NCI-H2107 (cell line): ENCODE results near the gene COPS4.
A peak's percentile ranks its signal among the peaks of the same experiment; 100 is the strongest.
"Not testable (repeated sequence)": the region's sequence is repeated elsewhere in the genome, so short reads cannot be mapped to it uniquely, and the experiment has no call there.

ENCODE experiments used
- DNase-seq: peaks from one replicate; lab custom pipeline; 2025; lab: John Stamatoyannopoulos, UW

COPS4 gene

DNA sequence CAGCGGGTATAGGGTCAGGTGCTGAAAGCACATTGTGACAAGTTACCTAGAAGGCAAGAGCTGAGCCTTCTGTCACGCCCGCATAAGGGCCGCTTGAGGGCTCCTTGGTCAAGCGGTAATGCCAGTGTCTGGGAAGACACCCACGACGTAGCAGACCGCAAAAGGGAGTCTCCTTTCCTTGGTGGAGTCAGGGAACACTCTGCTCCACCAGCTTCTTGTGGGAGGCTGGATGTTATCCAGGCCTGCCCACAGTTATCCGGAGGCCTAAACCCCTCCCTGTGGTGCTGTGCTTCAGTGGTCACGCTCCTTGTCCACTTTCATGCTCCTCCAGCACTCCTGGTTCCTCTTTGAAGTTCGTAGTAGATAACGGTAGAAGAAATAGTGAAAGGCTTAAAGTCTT lies 50.0 kb downstream of the COPS4 start:
- DNase-seq = not testable (repeated sequence)

GRCh38 chr4:83089410-83090157 lies 54.6 kb downstream of the COPS4 start:
- DNase-seq = no peak

DNA sequence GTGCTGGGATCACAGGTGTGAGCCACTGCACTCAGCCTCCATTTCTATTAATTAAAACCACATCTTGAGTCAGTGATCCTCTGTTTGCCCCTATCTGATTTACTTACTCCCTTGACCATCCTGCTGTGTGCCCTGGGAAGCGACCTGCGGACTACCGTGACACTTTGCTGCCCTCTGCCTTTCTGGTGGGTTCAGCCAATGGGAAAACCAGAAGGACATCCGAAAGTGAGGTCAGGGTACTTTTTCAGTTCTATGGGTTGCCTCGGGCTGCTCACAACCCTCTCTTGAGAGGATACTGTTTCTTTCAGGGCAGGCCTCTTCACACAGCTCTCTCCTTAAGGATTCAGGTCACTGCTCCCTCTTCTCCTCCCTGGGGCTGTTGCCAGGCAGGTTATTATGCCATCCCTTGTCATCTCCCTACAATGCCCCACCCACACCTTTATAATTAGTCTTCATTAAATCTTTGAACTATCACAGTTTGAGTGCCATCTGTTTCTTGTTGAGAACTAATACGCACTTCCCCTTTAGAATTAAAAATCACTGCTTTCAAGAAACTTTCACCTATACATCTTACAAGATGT lies 58.2 kb downstream of the COPS4 start:
- DNase-seq = no peak

DNA sequence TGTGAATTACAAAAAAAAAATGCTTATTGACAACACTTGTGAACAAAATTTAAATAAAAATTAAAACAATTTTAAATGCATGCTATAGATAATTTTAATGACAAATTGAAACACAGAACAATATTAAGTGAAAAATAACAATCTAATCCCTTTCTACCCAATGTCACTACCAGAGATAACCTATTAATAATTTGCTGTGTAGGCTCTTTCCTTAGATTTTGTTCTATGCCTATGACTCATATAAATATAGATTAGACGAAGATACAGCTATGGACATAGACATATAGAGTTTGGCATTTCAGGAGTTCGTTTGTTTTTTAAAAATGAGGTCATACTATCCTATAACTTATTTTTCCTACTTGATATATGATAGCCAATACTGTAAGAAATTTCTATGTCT lies 61.4 kb downstream of the COPS4 start:
- DNase-seq = no peak

DNA sequence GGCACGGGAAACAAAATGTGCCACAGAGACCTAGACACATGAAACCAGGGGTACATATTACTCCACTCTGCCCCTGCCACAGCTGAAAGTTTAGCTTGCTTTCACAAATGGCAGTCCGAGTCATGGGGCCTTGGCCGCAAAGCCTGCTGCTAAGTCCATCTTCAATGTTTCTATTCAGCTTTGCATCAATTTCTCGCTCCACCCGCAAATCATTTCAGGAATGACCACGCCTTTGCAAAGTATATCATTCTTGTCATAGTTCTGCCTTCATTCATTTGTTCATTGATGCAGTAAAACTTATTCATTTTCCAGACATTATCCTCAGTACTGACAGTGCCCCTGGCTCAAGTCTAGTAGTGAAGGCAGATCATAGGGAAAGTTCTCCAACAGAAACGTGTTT lies 70.0 kb downstream of the COPS4 start:
- no peak for DNase-seq

- no peak for DNase-seq
Observed at GRCh38 chr4:83107631-83108030, 72.6 kb downstream of the COPS4 start.

DNA sequence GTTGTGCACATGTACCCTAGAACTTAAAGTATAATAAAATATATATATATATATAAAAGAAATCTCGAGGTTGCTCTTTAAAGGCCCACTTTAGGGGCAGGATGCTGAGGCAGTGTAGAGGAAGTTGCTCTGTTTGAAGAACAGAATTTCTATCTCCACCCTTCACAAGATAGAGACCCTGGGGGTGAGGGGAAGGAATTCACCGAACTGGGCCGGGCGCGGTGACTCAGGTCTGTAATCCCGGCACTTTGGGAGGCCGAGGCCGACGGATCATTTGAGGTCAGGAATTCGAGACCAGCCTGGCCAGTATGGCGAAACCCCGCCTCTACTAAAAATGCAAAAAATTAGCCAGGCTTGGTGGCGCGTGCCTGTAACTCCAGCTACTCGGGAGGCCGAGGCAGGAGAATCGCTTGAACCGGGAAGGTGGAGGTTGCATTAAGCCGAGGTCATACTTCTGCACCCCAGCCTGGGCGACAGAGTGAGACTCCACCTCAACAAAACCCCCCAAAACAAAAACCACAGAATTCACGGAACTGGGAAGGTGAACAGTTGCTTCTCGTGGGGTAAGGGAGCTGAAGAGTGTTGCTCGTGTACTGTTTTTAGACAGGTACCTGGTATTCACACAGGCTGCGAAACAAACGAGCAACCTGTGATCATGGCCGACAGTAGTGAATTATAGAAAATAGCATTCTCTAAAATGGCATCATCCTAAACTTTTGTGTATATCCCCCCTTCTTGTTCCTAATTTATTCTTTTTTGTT lies 73.3 kb downstream of the COPS4 start:
- no peak for DNase-seq

DNA sequence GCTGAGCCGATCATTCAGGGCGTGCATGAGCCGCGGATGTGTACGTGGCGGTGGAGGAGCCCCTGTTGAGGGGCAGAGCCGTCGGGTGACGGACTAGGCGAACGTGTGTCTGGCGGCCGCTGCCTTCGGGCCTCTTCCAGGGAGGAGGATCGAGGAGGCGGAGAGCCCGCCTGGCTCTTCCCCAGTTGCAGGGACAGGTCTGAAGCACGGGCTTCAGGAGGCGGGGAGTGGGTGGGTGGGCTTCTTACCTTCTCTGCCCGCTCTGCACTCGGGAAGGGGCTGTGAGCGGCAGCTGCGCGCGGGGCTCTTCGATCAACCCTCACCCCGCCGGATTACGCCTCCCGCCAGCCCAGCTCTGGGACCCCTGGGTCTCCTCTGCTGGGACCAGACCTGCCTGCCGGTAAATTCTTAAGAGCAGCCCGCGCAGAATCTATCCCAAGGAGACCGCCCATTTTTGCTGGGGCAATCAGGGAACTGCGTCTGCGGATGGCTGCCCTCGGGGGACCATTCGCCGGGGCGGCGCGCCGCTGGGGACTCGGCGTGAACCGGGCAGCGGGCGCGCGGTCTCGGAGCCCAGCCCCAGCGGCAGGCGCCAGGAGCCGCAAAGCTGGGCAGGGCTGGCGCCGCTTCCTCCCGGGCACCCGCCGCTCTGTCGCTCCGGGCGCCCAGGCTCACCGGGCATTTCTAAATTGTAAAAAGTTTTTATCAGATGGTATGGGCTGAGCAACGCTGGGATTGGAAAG lies 74.7 kb downstream of the COPS4 start:
- DNase-seq = no peak

DNA sequence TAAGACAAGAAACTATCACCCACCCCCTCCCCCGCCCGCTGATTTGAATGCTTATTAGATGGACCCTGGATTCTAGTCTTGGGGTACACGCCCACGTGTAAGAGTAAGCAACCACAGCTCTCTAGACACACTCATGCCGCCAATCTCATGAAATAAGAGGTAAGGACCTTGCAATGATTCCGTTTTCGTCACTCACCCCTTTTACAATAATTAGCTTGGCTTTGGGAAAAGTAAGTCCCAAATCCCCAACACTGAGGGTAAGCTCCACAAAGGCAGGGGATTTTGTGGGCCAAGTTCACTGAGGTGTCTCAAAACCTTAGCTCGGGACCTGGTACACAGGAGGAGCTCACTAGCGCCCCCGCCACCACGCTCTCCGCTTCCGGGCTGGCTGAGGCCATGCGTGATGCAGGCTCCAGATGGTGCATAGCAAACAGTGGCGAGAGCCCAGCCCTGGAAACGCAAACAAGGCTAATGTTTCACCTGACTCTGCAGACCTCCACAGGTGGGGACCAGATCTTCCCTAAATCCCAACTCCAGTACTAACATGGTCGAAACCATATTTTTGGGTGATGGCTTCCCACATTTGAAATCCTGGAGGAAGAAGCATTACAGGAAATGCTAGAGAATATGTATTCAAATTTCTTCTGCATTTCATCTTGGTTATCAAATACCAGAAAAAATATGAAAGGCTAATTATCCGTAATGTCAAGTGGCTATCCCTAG lies 75.4 kb downstream of the COPS4 start:
- DNase-seq = peak; percentile 67

DNA sequence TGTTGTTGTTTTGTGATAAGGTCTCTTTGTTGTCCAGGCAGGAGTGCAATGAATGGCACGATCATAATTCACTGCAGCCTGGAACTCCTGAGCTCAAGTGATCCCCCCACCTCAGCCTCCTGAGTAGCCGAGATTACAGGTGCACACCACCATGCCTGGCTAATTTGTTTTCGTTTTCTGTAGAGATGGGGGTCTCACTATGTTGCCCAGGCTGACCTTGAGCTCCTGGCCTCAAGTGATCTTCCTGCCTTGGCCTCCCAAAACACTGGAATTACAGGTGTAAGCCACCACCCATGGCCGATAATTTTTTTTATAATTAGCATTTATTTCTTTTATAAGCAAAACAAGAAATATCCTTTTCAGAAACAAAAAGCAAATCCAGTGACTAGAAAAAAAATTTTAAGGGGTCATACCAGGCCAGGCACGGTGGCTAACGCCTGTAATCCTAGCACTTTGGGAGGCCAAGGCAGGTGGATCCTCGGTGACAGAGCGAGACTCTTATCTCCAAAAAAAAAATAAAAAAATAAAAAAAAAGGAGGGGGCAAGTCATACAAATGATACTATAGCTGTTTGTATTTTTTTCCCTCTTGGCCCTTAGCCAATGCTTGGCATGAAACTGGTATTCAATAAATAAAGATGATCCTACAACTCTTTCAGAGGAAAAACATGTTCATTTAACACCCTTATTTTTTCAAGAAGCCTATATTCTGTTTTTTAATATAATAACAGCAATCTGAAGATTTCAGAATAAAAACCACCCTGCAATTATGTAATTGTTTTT lies 76.2 kb downstream of the COPS4 start:
- DNase-seq = no peak

DNA sequence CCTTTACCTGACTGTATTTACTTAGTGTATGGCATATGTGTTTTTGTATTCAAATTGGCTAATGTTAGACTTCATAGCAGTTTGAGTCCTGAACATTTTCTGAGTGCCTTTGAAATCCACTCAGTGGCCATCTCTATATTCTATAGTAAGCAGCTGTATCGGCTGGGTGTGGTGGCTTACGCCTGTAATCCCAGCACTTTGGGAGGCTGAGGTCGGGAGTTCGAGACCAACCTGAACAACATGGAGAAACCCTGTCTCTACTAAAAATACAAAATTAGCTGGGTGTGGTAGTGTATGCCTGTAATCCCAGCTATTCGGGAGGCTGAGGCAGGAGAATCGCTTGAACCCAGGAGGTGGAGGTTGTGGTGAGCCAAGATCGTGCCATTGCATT lies 76.8 kb downstream of the COPS4 start:
- not testable (repeated sequence) for DNase-seq

- DNase-seq = no peak
Observed at GRCh38 chr4:83112231-83112630, 77.2 kb downstream of the COPS4 start.

DNA sequence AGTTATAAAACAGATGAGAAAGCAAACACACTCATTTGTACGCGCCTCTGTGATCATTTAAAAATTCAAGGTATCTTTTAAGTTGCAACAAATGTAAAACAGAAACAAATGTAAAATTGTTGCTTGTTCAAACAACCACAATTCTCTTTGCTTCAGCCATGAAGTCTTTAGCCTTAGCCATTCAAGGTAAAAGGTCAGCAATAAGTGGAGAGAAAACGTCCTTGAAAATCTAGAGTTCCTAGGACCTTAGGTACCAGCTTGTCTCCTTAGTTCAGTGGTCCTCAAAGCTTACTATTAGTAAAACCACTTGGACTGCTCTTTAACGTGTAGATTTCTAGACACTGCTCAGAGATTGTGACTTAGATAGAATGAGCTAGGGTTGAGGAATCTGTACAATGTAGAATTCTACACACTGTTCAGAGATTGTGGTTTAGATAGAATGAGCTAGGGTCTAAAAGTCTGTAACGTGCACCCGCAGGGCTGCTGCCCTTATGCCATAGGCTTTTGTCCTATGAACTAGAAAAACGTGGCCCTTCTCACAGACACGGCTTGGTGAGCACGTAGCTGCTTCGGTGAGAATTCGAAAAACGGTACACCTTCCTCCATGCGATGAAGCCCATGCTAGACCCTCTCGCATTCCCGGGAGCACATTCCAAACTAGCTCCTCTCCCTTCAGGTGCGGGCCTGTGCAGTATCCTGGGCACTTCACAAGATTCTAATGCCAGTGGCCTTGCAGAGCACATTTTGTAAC lies 77.9 kb downstream of the COPS4 start:
- DNase-seq = no peak

GRCh38 chr4:83113429-83113786 lies 78.4 kb downstream of the COPS4 start:
- DNase-seq = no peak

DNA sequence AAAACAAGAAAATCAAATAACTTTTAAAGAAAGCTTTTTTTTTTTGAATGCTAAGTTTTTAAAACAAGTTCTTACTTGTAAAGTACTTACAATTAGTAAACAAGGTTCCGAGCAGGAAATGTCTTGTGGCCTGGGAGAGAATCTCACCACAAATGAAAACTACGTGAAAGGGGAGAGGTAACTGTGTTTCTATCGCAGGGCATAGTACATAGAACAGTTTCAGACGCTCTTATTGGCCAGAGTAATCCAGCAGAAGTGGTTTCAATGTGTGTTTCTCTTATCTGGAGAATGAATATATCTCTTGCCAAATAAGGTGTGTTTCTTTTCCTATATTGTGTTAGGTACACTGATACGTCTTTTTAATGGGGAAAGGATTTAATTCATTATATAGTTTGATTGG lies 79.6 kb downstream of the COPS4 start, which contains the start of gene PLAC8:
Gene PLAC8, minus strand, starts transcription at position 154 of the 400 bp plus-strand sequence. CDS start 6,808 bp downstream, outside the sequence.
- no peak for DNase-seq

DNA sequence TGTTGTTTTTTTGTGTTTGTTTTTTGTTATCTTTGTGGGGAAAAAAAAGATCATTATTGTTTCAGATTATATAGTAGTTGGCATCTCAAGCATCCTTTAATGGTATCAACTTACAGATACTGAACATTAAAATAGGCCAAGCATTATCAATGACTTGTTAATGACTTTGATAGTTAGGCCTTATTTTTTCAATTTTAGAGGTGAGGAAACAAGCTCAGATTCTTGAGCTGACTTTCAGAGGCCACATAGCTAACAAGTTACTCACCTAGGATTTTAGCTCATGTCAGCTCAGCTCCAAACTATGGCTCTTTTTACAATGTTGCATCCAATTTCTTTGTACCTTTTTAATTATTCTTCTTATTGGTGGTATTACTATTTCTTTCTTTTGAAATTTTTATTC lies 80.0 kb downstream of the COPS4 start:
- no peak for DNase-seq

DNA sequence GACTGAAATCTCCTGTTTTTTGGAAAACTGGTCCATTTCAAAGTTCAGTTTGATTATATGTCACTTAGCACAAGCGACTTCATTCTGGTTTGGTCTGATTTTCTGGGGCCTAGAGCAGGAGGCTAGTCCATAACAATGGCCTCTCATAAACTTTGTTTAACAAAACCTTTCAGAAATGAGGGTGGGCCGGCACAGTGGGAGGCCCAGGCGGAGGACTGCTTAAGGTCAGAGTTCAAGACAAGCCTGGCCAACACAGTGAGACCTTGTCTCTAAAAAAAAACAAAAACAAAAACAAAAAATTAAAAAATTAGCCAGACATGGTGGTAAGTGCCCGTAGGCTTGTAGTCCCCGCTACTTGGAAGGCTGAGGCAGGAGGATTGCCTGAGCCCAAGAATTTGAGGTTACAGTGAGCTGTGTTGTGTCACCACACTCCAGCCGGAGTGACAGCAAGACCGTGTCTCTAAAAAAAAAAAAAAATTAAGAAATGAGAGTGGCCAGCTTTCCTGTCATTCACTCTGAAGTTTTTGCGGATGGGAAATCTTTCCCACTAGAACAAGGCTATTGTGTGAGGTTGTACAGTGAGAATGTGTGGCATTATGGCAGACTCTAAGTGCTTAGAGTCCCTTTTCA lies 80.8 kb downstream of the COPS4 start:
- no peak for DNase-seq

DNA sequence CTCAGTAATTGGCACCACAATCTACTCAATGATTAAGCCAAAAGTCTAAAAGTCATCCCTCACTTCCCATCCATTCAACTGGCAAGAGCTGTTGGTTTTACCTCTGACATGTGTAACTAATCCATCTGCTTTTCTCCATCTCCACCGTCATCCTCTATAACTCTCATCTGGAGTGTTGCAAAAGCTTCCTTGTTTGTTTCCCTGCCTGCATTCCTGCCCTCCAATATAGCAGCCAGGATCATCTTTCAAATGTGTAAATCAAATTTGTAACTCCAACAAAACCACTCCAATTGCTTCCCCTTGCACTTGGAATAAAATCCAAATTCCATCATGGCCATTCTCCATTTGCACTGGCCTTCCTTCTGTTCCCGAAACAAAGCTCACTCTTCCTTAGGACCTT lies 83.9 kb downstream of the COPS4 start:
- DNase-seq = no peak

DNA sequence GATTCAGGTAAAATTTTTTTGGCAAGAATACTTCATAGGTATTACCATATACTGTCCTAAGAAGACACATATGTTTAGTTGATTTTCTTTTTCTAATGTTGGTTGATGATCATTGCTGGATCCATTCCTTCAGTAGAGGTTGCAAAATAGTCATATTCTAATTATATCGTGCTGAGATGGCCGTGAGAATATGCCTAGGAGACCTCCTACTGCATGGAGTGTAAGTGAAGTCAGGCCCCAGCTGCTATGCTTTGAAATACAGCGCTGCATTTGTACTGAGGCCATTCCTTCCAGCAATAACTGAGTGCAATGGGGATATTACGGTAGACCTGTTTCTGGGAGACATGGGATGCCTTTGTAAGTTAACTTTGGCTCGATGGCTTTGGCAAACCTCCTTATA lies 86.3 kb downstream of the COPS4 start:
- DNase-seq = no peak
